ENCODE results near the gene SEZ6L2.

GRCh38 chr16:29922326-29922725, 23.0 kb upstream of the SEZ6L2 start:
- no peak for TF ChIP-seq EP300 (IDR thresholded peaks at IDR 0.05; ENCODE audit: borderline replicate concordance)
- no peak for TF ChIP-seq TAF1 (IDR thresholded peaks at IDR 0.05; ENCODE audit: low read depth)
